Hepatocyte (in vitro differentiated cells): ENCODE results near the gene CLDN2. TPM values are rescaled to one million over a fixed set of nuclear protein-coding genes. Genes with fewer than 3 reads are reported as not detected.

Source experiments
- DNase-seq: peaks from one replicate; pipeline ENCODE4 v3.0.0-alpha.2; 2016; ENCODE audit warnings: low spot score
- H2AFZ ChIP-seq: fragments of 200-600 bp; sonication (generic); 2 replicates; pipeline ENCODE4 v1.6.0; 2016; ENCODE audit warnings: antibody characterized with exemption, mild to moderate bottlenecking
- H3K27ac ChIP-seq: fragments of 200-600 bp; sonication (generic); 2 replicates; pipeline ENCODE4 v1.5.1; 2016; ENCODE audit warnings: mild to moderate bottlenecking
- H3K27me3 ChIP-seq: fragments of 200-600 bp; sonication (generic); 2 replicates; pipeline ENCODE4 v1.6.1; 2016
- H3K36me3 ChIP-seq: fragments of 200-600 bp; sonication (generic); replicated peaks from 2 replicates; pipeline ENCODE4 v1.5.1; 2016; ENCODE audit warnings: low read depth; ENCODE audit not compliant: insufficient read depth
- H3K4me1 ChIP-seq: fragments of 200-600 bp; sonication (generic); 2 replicates; pipeline ENCODE4 v1.5.1; 2016; ENCODE audit warnings: mild to moderate bottlenecking, moderate library complexity; ENCODE audit not compliant: insufficient read depth
- H3K4me2 ChIP-seq: fragments of 200-600 bp; sonication (generic); 2 replicates; pipeline ENCODE4 v1.6.0; 2016
- H3K4me3 ChIP-seq: fragments of 200-600 bp; sonication (generic); 2 replicates; pipeline ENCODE4 v1.5.1; 2016; ENCODE audit warnings: mild to moderate bottlenecking
- H3K79me2 ChIP-seq: fragments of 200-600 bp; sonication (generic); 2 replicates; pipeline ENCODE4 v1.6.0; 2017; ENCODE audit warnings: mild to moderate bottlenecking
- H3K9me2 ChIP-seq: fragments of 200-600 bp; sonication (generic); replicated peaks from 2 replicates; pipeline ENCODE4 v1.6.0; 2017; ENCODE audit warnings: mild to moderate bottlenecking; ENCODE audit not compliant: insufficient read depth
- H3K9me3 ChIP-seq: fragments of 200-600 bp; sonication (generic); 2 replicates; pipeline ENCODE4 v1.5.1; 2016; ENCODE audit warnings: low read depth, mild to moderate bottlenecking
- H4K20me1 ChIP-seq: fragments of 200-600 bp; sonication (generic); 2 replicates; pipeline ENCODE4 v1.6.0; 2016; ENCODE audit warnings: mild to moderate bottlenecking; ENCODE audit not compliant: insufficient read depth, poor library complexity, severe bottlenecking
- CTCF ChIP-seq: fragments of 200-600 bp; sonication (generic); IDR thresholded peaks from 2 replicates; pipeline ENCODE4 v1.5.1; 2016; ENCODE audit warnings: antibody characterized with exemption, mild to moderate bottlenecking; ENCODE audit not compliant: poor library complexity
- EZH2 ChIP-seq: fragments of 200-600 bp; sonication (generic); IDR thresholded peaks from 2 replicates; pipeline ENCODE4 v1.6.1; 2016; ENCODE audit warnings: antibody characterized with exemption, mild to moderate bottlenecking, borderline replicate concordance
- EZH2phosphoT487 ChIP-seq: fragments of 200-600 bp; sonication (generic); IDR thresholded peaks from one replicate; pipeline ENCODE4 v1.6.1; 2018; ENCODE audit warnings: antibody characterized with exemption, mild to moderate bottlenecking, low read depth, moderate library complexity; ENCODE audit not compliant: unreplicated experiment, severe bottlenecking
- WGBS: methylation state at CpG from one replicate; pipeline ENCODE4 v1.1.6; 2016; ENCODE audit warnings: low lambda C conversion rate; ENCODE audit errors: missing lambda C conversion rate; 5-methylcytosine and 5-hydroxymethylcytosine counted together
- polyA plus RNA-seq: library from polyadenylated mRNA; unstranded; fragments of >200 nt; fragmentation: Nextera tagmentation; extraction: Ambion mirVana; gene quantifications from 2 replicates; pipeline ENCODE4 v1.2.1, GENCODE V29; 2016
- total RNA-seq: library from RNA; depleted of rRNA; stranded (reverse); fragments of >200 nt; gene quantifications from 2 replicates; pipeline ENCODE4 v1.2.3, GENCODE V29; 2014

The CLDN2 gene
- total and polyA plus RNA-seq, 2 experiments from 2014 or later, result 4.9 to 5.2 TPM

- Histone ChIP-seq H3K27ac (no peak overlapping the region), H3K36me3 (no peaks in the 10 kb centered on the region), H3K9me2 (no peaks in the 10 kb centered on the region), H3K4me3 (no peak overlapping the region), H4K20me1 (no peaks in the 10 kb centered on the region), H3K27me3 (no peaks in the 10 kb centered on the region), H2AFZ (no peak overlapping the region), H3K9me3 (no peaks in the 10 kb centered on the region), H3K4me2 (no peak overlapping the region), H3K79me2 (no peaks in the 10 kb centered on the region), H3K4me1 (no peaks in the 10 kb centered on the region)
- TF ChIP-seq EZH2phosphoT487, result no peak
- no peak for TF ChIP-seq EZH2
- no peak for TF ChIP-seq CTCF
- DNase-seq, result no peak
- 57% methylated on average over 6 of the region's 6 CpGs for WGBS
Observed at GRCh38 chrX:106917830-106918500, 2.2 kb upstream of the CLDN2 start.

GRCh38 chrX:106921637-106922036 lies 1.4 kb downstream of the CLDN2 start:
- H3K27me3 ChIP-seq, result no peaks in the 10 kb centered on the region
- H3K9me2 ChIP-seq, result no peaks in the 10 kb centered on the region
- no peaks in the 10 kb centered on the region for H3K36me3 ChIP-seq
- H3K9me3 ChIP-seq, result no peaks in the 10 kb centered on the region
- no peak for DNase-seq
- H3K79me2 ChIP-seq, result no peaks in the 10 kb centered on the region
- WGBS, result 59% methylated on average over 2 of the region's 2 CpGs
- no peaks in the 10 kb centered on the region for H3K4me1 ChIP-seq
- H3K4me2 ChIP-seq, result no peak overlapping the region
- TF ChIP-seq CTCF (no peak), EZH2 (no peak), EZH2phosphoT487 (no peak)
- no peak overlapping the region for H3K27ac ChIP-seq
- H4K20me1 ChIP-seq, result no peaks in the 10 kb centered on the region
- H3K4me3 ChIP-seq, result no peak overlapping the region
- H2AFZ ChIP-seq, result no peak overlapping the region

GRCh38 chrX:106927023-106927422 lies 6.8 kb downstream of the CLDN2 start:
- TF ChIP-seq CTCF (no peak), EZH2 (no peak), EZH2phosphoT487 (no peak)
- DNase-seq, result no peak
- H3K9me2 ChIP-seq, result no peaks in the 10 kb centered on the region
- no peaks in the 10 kb centered on the region for H3K9me3 ChIP-seq
- no peaks in the 10 kb centered on the region for H3K79me2 ChIP-seq
- H3K4me3 ChIP-seq, result no peak overlapping the region
- H4K20me1 ChIP-seq, result no peaks in the 10 kb centered on the region
- WGBS, result 87% methylated on average over 3 of the region's 3 CpGs
- no peaks in the 10 kb centered on the region for H3K27me3 ChIP-seq
- H3K36me3 ChIP-seq, result no peaks in the 10 kb centered on the region
- H3K4me2 ChIP-seq, result no peak overlapping the region
- H3K27ac ChIP-seq, result peak overlapping the region; percentile 43
- H3K4me1 ChIP-seq, result no peaks in the 10 kb centered on the region
- H2AFZ ChIP-seq, result no peak overlapping the region
